Measurements from ENCODE around the gene FBXO36. TPM values are rescaled to one million over a fixed set of nuclear protein-coding genes. Genes with fewer than 3 reads are reported as not detected.

FBXO36 gene
- total RNA-seq, 2 experiments from 2014 or later, result 0.54 to 1.4 TPM

DNA sequence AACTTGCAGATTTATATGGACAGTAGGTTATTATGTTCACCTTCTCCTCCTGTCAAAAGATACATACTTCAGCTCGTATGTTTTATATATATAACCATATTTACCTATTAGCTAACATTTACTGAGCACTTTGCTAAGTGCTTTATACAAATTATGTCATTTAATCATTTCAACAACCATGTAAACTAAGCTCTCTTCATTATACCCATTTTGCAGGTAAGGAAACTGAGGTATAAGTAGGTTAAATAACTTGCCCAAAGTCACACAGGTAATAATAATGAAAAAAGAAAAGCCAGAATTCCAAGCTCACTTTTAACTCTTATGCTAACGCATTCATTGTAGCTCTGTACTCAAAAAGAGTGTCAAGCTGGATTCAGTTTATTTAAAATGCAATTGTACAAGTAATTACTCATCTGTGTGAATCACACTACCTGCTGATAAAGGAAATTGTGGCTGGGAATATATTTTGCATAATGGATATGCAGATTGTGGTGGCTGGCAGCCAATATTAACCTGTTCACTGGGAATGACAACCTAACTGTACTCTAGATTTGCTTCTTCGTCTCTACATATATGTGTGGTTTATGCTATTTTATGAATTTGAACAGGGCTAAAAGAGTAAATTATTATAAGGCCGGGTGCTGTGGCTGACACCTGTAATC is 125.8 kb downstream of the FBXO36 start:
- H3K9me3 Mint-ChIP-seq (ENCODE audit: low read depth), result no peaks in the 10 kb centered on the region
- no peak for DNase-seq
- no peak for ATAC-seq

GRCh38 chr2:230050136-230050535 is 127.8 kb downstream of the FBXO36 start:
- Mint-ChIP-seq H3K27ac (no peak overlapping the region), H3K9me3 (ENCODE audit: low read depth) (no peaks in the 10 kb centered on the region), H3K4me1 (no peaks in the 10 kb centered on the region), H3K36me3 (no peaks in the 10 kb centered on the region), H3K4me3 (no peak overlapping the region), H3K27me3 (peaks cover 3% of the 10 kb centered on the region)
- CTCF ChIA-PET, result interaction anchor here (1.6 kb wide), 1 partner anchor 17 kb away, joined by 6 read pairs; no protein-coding TSS in a partner anchor
- no peak for ATAC-seq
- no peak for DNase-seq

More for the DNA sequence above, 125.8 kb downstream of the FBXO36 start:
- no peaks in the 10 kb centered on the region for H3K4me1 Mint-ChIP-seq
- H3K27me3 Mint-ChIP-seq, result no peaks in the 10 kb centered on the region
- H3K36me3 Mint-ChIP-seq, result no peaks in the 10 kb centered on the region
- H3K27ac Mint-ChIP-seq, result no peak overlapping the region
- CTCF ChIA-PET, result interaction anchor here (1.2 kb wide), 1 partner anchor 22 kb away, joined by 5 read pairs; no protein-coding TSS in a partner anchor
- no peak overlapping the region for H3K4me3 Mint-ChIP-seq

DNA sequence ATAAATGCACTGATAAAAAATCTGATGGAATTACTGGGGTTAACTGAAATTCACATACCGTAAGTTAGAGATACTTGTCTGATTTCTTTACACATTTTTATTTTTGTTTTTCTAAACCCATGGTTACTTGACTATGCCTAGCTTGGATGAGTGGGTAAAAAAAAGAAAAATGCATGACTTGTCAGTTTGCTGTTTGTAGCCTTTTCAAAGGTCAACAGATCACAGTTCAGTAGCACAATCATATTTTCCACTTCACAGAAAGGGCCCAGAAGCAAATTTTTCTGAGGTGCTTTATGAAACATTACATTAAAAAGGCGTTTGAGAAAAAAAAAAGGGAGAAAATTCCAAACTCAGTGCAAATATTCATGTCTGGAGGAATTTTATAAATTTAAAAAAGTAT is 130.0 kb downstream of the FBXO36 start:
- ATAC-seq (no peak), DNase-seq (no peak)
- Mint-ChIP-seq H3K27ac (no peak overlapping the region), H3K4me1 (no peaks in the 10 kb centered on the region), H3K36me3 (no peaks in the 10 kb centered on the region), H3K9me3 (ENCODE audit: low read depth) (no peaks in the 10 kb centered on the region), H3K27me3 (peaks cover 3% of the 10 kb centered on the region), H3K4me3 (no peak overlapping the region)
- CTCF ChIA-PET, result no interaction called here

DNA sequence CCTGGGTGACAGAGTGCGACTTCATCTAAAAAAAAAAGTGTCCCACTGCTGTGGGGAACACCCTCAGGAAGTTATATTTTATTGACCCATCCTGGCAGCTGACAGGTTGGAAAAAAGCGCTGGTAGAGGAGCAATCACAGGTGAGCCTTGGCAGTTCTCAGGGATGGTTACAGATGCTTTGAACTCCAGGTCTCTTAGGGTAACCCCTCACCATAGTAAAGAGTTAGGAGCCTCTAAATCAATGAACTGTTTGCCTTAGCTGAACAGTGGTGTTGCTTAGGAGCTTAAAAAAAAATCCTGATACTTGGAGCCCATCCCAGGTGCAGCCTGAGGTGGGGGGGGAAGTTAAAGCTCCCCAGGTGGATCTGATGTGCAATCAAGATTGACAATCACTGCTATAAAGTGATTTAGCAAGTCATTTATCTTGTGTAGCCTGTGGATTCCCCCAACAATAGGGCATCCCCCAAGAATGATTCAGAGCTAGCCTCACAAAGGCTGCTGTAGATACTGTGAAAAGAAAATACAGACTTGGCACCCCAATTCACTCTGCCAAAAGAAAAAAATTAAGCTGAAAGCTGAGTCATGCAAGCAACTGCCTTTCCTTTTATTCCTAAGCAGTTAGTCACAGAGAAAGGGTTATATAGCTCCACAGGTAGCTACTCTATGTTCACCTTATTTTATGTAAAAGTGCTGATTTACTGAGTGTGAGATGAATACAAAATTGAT is 131.6 kb downstream of the FBXO36 start:
- no peak overlapping the region for H3K27ac Mint-ChIP-seq
- CTCF ChIA-PET, result interaction anchor here (1.3 to 1.4 kb wide), 2 partner anchors 13 to 46 kb away, joined by 3 to 4 read pairs; no protein-coding TSS in a partner anchor
- H3K4me1 Mint-ChIP-seq, result no peaks in the 10 kb centered on the region
- no peak overlapping the region for H3K4me3 Mint-ChIP-seq
- H3K9me3 Mint-ChIP-seq (ENCODE audit: low read depth), result no peaks in the 10 kb centered on the region
- peaks cover 2% of the 10 kb centered on the region for H3K36me3 Mint-ChIP-seq
- ATAC-seq (no peak), DNase-seq (no peak)
- peaks cover 3% of the 10 kb centered on the region for H3K27me3 Mint-ChIP-seq

DNA sequence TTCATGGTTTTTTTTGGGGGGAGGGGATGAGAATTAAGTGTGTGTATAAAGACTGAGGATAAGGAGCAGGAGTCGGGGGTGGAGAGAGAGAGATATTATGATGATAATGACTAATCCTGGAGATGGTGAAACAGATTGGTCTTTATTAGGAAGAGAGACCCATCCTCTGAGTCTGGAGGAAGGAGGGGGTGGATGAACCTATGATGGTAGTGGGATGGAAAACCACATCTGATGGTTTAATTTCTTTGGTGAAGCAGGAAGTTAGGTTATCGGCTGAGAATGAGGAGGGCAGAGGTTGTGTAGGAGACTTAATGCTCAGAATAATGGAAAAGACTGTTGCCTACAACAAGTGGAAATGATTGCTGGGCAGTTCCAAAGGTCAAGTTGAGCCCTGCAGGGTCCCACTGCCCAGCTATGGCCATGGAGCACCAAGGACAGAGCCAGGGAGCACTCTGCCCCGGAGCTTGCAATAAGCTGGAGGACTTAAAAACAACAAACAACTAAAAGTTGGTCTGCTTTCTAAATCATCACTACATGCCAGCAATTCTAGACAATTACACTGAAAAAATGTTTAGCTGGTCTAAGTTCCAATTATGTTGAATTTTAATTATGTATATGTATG is 138.5 kb downstream of the FBXO36 start:
- ATAC-seq, result no peak
- H3K36me3 Mint-ChIP-seq, result peaks cover 3% of the 10 kb centered on the region
- peaks cover 19% of the 10 kb centered on the region for H3K27me3 Mint-ChIP-seq
- H3K9me3 Mint-ChIP-seq (ENCODE audit: low read depth), result no peaks in the 10 kb centered on the region
- DNase-seq, result no peak
- no peak overlapping the region for H3K4me3 Mint-ChIP-seq
- H3K27ac Mint-ChIP-seq, result no peak overlapping the region
- H3K4me1 Mint-ChIP-seq, result peaks cover 4% of the 10 kb centered on the region
- CTCF ChIA-PET, result no interaction called here

Other genes with a start within 250 kb of the FBXO36 start
- gene DNER, start 207.9 kb upstream of the FBXO36 start, total RNA-seq, result not detected
- 100 to 1,000 TPM; 235 to 270 TPM for gene TRIP12, start 494 bp upstream of the FBXO36 start, total RNA-seq
- gene SLC16A14, start 146.4 kb downstream of the FBXO36 start, total RNA-seq, result under 1 TPM; 0.47 TPM

Data from activated CD8-positive, alpha-beta memory T cell treated with anti-CD3 and anti-CD28 coated beads, Interleukin-2, amount 10 ng/mL, durations not matched to agents 7 days and 5 days (primary cell).